ENCODE measurements around the gene CTSK. TPM values are rescaled to one million over a fixed set of nuclear protein-coding genes. Genes with fewer than 3 reads are reported as not detected.

Gene CTSK
- total RNA-seq, 1 experiment from 2014 or later = 3.5 TPM

DNA sequence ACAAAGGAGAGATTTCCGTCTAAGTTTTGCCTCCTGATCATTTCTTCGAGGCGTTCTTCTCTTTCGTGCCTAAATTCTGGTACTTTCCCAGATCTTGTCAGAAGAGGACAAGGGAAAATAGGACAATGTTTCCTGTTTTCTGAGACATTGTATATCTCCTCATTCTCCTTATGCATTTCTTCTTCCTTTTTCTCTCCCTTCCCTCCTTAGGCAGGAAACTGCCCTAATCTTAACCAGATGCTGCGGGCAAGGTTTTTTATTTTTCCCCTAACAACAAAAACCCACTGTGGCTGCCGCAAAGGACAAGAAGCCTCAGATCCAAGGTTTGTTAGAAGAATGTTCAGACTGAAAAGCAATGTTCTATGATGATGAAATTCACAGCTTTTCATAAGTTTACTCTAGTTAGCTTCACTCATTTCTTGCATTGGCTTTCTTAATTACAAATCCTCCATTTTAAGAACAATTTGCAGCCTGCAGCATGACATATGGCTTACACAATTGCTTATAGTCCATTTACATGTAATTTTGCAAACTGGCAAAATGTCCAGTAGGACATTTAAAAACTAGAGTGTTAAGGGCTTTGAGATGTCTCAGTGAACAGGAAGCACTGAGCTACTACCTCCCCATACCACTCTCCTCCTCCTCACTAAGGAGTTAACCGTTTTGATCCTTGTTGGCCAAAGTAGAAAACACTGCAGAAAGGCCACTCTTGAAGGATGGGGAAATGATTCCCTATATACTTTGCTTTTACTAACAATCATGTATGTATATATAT, 624 bp downstream of the CTSK start:
- Histone ChIP-seq H4K20me1 (ENCODE audit: insufficient read depth) (no peaks in the 10 kb centered on the region), H3K4me3 (replicated peaks in 1 of 2; ENCODE audit: low read depth in 1 of 2, low read length in 2 of 2) (no peak overlapping the region), H2AFZ (ENCODE audit: low read depth, low read length, poor library complexity, severe bottlenecking) (no peak overlapping the region), H3K27me3 (ENCODE audit: insufficient read depth, low read length) (no peaks in the 10 kb centered on the region), H3K36me3 (ENCODE audit: control insufficient read depth in 1 of 2, insufficient read depth in 2 of 2, low read length in 2 of 2) (peaks cover 4 to 10% of the 10 kb centered on the region in 2 experiments; a peak in 3 of 4 replicates), H3K79me2 (ENCODE audit: insufficient read depth, low read length) (no peaks in the 10 kb centered on the region), H3K9me2 (ENCODE audit: insufficient read depth) (no peaks in the 10 kb centered on the region), H3K9me3 (ENCODE audit: control insufficient read depth in 1 of 2, insufficient read depth in 1 of 2, low read depth in 1 of 2, low read length in 2 of 2) (no peaks in the 10 kb centered on the region), H3K4me1 (ENCODE audit: control insufficient read depth in 1 of 2, insufficient read depth in 2 of 2, low read length in 2 of 2) (no peaks in the 10 kb centered on the region), H3K4me2 (ENCODE audit: low read length) (no peak overlapping the region), H3K27ac (ENCODE audit: low read depth, low read length) (no peak overlapping the region), H3K9ac (ENCODE audit: low read length) (no peak overlapping the region)
- BruUV-seq (replicated peaks) = no TSS peak
- ChIA-PET CTCF (no interaction called here), RAD21 (ENCODE audit: low non-redundant PET in 1 of 2, low total read pairs in 2 of 2, uncharacterized antibody in 2 of 2, unreplicated experiment in 2 of 2) (no interaction called here), POLR2A (no interaction called here)
- no peak for TF ChIP-seq EZH2 (IDR thresholded peaks at IDR 0.05)
- no peak for TF ChIP-seq CEBPB (IDR thresholded peaks at IDR 0.05; ENCODE audit: low read depth)
- TF ChIP-seq TCF7L2 (IDR thresholded peaks at IDR 0.05; ENCODE audit: borderline replicate concordance, extremely low read depth, insufficient read depth, insufficient read length) = no peak
- TF ChIP-seq RAD21 (IDR thresholded peaks at IDR 0.05; ENCODE audit: low read depth) = no peak
- TF ChIP-seq ZFX (IDR thresholded peaks at IDR 0.05) = no peak
- TF ChIP-seq, protein P1, sequence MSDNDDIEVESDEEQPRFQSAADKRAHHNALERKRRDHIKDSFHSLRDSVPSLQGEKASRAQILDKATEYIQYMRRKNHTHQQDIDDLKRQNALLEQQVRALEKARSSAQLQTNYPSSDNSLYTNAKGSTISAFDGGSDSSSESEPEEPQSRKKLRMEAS (IDR thresholded peaks at IDR 0.05) = no peak
- no peak for TF ChIP-seq ELF1 (IDR thresholded peaks at IDR 0.05; ENCODE audit: borderline replicate concordance, low read depth)
- intact Hi-C loops (cut with micrococcal nuclease) = no loop called here
- DNase-seq (ENCODE audit: low read depth, low spot score) = no peak
- ATAC-seq = no peak

DNA sequence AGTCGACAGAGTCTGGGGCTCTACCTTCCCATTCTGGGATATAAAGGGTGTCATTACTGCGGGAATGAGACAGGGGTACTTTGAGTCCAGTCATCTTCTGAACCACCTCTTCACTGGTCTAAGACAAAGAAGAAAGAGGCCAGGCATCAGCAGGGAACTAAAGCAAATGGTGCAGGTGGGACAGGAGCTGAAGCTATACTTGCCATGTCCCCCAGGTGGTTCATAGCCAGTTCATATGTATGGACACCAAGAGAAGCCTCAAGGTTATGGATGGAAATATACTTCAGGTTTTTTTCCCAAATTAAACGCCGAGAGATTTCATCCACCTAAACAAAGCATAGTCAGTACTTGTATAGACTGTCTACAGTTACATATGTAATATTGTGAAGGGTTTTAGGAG, 2.2 kb downstream of the CTSK start:
- Histone ChIP-seq H2AFZ (ENCODE audit: low read depth, low read length, poor library complexity, severe bottlenecking) (no peak overlapping the region), H3K27me3 (ENCODE audit: insufficient read depth, low read length) (no peaks in the 10 kb centered on the region), H3K79me2 (ENCODE audit: insufficient read depth, low read length) (no peaks in the 10 kb centered on the region), H3K4me3 (replicated peaks in 1 of 2; ENCODE audit: low read depth in 1 of 2, low read length in 2 of 2) (no peak overlapping the region), H3K9me3 (ENCODE audit: control insufficient read depth in 1 of 2, insufficient read depth in 1 of 2, low read depth in 1 of 2, low read length in 2 of 2) (no peaks in the 10 kb centered on the region), H4K20me1 (ENCODE audit: insufficient read depth) (no peaks in the 10 kb centered on the region), H3K27ac (ENCODE audit: low read depth, low read length) (no peak overlapping the region), H3K4me1 (ENCODE audit: control insufficient read depth in 1 of 2, insufficient read depth in 2 of 2, low read length in 2 of 2) (no peaks in the 10 kb centered on the region), H3K9me2 (ENCODE audit: insufficient read depth) (no peaks in the 10 kb centered on the region), H3K36me3 (ENCODE audit: control insufficient read depth in 1 of 2, insufficient read depth in 2 of 2, low read length in 2 of 2) (no peaks in the 10 kb centered on the region; a peak in 1 of 4 replicates), H3K9ac (ENCODE audit: low read length) (no peak overlapping the region), H3K4me2 (ENCODE audit: low read length) (no peak overlapping the region)
- ATAC-seq (no peak), DNase-seq (ENCODE audit: low read depth, low spot score) (no peak)
- ChIA-PET RAD21 (ENCODE audit: low non-redundant PET in 1 of 2, low total read pairs in 2 of 2, uncharacterized antibody in 2 of 2, unreplicated experiment in 2 of 2) (no interaction called here), CTCF (no interaction called here), POLR2A (no interaction called here)
- no TSS peak for BruUV-seq (replicated peaks)
- intact Hi-C loops (cut with micrococcal nuclease) = no loop called here
- no peak for TF ChIP-seq SIN3A (IDR thresholded peaks at IDR 0.05; ENCODE audit: low read depth)
- no peak for TF ChIP-seq FOSL1 (IDR thresholded peaks at IDR 0.05; ENCODE audit: low read depth)
- no peak for TF ChIP-seq CEBPB (IDR thresholded peaks at IDR 0.05; ENCODE audit: low read depth)
- no peak for TF ChIP-seq JUND (IDR thresholded peaks at IDR 0.05)
- no peak for TF ChIP-seq EZH2 (IDR thresholded peaks at IDR 0.05)
- no peak for TF ChIP-seq CBX3 (IDR thresholded peaks at IDR 0.05; ENCODE audit: low read depth)
- TF ChIP-seq, protein P2, sequence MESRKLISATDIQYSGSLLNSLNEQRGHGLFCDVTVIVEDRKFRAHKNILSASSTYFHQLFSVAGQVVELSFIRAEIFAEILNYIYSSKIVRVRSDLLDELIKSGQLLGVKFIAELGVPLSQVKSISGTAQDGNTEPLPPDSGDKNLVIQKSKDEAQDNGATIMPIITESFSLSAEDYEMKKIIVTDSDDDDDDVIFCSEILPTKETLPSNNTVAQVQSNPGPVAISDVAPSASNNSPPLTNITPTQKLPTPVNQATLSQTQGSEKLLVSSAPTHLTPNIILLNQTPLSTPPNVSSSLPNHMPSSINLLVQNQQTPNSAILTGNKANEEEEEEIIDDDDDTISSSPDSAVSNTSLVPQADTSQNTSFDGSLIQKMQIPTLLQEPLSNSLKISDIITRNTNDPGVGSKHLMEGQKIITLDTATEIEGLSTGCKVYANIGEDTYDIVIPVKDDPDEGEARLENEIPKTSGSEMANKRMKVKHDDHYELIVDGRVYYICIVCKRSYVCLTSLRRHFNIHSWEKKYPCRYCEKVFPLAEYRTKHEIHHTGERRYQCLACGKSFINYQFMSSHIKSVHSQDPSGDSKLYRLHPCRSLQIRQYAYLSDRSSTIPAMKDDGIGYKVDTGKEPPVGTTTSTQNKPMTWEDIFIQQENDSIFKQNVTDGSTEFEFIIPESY (IDR thresholded peaks at IDR 0.05; ENCODE audit: extremely low read depth, insufficient replicate concordance, low read length) = no peak
- TF ChIP-seq YY1 (IDR thresholded peaks at IDR 0.05; ENCODE audit: extremely low read depth, insufficient replicate concordance, low read depth, low read length) = no peak
- TF ChIP-seq ZNF274 (IDR thresholded peaks at IDR 0.05; ENCODE audit: low read depth, low read length) = no peak
- TF ChIP-seq POLR2A (IDR thresholded peaks at IDR 0.05; ENCODE audit: borderline replicate concordance, extremely low read depth, insufficient read depth, insufficient read length) = no peak
- TF ChIP-seq SRF (IDR thresholded peaks at IDR 0.05; ENCODE audit: low read depth) = no peak
